LNCaP clone FGC (cell line): ENCODE results near the gene MPND.

Experiments
- DNase-seq: peaks from one replicate; pipeline ENCODE4 v3.0.0-alpha.2; 2011; ENCODE audit warnings: low read depth
- H3K4me3 ChIP-seq: 2 replicates; pipeline ENCODE4 v1.5.1; 2011; ENCODE audit warnings: mild to moderate bottlenecking, low read depth, low read length, control low read depth
- TF ChIP-seq, protein P1 (sequence below): IDR thresholded peaks from 2 replicates; pipeline ENCODE4 v1.5.1; 2012; ENCODE audit warnings: mild to moderate bottlenecking; ENCODE audit not compliant: control insufficient read depth, insufficient read depth; ENCODE audit errors: extremely low read depth

Gene MPND

DNA sequence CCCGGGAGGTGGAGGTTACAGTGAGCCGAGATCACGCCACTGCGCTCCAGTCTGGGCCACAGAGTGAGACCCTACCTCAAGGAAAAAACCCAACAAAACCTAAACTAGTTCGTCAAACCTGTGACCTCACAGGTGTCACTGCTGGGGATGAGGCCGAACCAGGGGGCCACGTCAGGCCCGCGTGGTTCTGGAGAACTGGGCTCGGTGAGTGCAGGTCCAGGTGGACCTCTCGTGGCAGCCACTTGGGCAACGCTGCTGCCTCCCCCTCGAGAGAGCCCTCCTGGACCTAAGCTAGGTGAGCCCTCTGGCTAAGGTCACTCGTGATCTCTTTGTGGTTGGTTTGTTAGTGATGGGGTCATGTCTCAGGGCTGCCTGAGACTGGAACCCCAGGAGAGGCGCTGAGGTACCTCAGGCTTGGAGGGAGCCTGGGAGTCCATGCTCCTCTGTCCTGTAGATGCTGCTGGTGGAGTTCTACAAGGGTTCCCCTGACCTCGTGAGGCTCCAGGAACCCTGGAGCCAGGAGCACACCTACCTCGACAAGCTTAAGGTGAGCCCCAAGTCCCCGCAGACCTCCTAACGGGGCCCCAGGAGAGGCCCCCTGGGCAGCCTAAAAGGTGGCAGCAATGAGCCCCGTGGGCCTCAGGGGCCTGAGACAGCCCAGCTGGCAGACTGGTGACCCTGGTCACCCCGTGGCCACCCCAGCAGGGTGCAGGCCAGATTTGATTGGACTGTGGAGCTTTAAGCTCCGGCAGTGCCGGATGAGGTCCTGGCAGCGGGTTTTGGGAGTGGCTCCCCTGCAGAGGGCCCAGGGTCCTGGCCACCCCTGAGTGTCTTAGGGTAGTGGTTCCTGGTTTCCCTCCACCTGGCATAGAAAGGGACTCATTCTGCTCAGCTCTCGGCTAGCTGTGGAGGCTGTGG, 15.6 kb downstream of the MPND start:
- no peak overlapping the region for H3K4me3 ChIP-seq
- DNase-seq: no peak
- TF ChIP-seq, protein P1, sequence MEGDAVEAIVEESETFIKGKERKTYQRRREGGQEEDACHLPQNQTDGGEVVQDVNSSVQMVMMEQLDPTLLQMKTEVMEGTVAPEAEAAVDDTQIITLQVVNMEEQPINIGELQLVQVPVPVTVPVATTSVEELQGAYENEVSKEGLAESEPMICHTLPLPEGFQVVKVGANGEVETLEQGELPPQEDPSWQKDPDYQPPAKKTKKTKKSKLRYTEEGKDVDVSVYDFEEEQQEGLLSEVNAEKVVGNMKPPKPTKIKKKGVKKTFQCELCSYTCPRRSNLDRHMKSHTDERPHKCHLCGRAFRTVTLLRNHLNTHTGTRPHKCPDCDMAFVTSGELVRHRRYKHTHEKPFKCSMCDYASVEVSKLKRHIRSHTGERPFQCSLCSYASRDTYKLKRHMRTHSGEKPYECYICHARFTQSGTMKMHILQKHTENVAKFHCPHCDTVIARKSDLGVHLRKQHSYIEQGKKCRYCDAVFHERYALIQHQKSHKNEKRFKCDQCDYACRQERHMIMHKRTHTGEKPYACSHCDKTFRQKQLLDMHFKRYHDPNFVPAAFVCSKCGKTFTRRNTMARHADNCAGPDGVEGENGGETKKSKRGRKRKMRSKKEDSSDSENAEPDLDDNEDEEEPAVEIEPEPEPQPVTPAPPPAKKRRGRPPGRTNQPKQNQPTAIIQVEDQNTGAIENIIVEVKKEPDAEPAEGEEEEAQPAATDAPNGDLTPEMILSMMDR: no peak

DNA sequence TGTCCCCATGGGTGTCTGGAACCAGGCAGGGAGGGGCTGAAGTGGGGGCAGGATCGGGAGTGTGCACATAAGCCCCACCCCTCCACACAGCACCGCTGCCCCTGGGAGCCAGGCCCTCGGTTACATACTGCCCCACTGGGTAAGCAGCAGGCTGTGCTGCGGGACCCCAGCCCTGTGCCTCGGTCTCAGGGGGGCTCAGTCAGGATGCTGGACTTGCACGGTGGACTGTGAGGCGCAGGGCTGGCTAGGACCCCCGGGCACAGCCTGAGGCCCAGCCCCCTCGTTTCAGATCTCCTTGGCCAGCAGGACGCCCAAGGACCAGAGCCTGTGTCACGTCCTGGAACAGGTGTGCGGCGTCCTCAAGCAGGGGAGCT, 16.3 kb downstream of the MPND start:
- no peak overlapping the region for H3K4me3 ChIP-seq
- DNase-seq: no peak
- TF ChIP-seq, protein P1: no peak

DNA sequence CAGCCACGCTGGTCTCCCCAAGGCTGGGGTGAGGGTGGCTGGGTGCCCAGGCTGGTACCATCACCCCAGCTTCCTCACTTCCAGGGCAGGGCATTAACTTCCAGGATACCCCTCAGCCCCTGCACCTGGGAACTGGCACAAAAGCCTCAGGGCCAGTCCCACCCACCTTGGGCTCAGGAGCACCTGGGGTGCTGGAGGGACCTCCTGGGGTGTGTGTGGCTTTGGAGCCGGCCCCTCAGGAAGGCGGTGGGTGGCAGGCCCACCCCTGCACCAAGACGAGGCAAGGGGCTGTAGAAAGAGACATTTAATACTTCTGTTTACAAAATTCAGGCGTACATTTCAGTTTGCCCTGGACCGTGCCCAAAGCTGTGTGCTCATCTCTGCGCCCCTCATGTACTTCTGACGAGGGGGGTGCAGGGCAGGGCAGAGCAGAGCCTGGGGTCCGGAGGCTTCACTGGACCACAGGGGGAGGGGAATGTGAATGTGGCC, 16.8 kb downstream of the MPND start:
- DNase-seq: no peak
- TF ChIP-seq, protein P1: no peak
- no peak overlapping the region for H3K4me3 ChIP-seq

DNA sequence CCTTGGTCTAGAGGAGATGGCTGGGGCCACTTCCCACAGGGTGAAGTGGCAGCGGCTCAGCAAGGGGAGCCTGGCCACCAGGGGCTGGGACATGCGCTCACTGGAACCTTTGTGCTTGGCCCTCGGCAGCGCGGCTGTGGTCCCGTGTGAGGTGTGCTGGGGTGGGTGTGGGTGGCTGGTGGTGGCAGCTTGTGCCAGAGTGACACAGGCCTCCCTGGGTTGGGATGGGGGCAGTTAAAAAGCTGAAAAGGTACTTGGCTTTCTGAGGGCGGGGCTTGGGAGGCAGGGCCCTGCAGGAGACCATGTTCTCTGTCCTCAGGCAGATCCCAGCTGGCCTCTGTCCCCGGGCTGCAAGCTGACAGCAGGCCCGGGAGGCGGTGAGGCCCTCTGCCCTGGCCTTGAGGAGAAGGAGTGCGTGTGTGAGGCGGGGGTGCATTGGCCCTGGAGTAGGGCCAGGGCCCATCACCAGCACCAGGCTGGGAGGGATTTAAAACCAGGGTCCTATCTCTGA, 17.3 kb downstream of the MPND start:
- TF ChIP-seq, protein P1: no peak

DNA sequence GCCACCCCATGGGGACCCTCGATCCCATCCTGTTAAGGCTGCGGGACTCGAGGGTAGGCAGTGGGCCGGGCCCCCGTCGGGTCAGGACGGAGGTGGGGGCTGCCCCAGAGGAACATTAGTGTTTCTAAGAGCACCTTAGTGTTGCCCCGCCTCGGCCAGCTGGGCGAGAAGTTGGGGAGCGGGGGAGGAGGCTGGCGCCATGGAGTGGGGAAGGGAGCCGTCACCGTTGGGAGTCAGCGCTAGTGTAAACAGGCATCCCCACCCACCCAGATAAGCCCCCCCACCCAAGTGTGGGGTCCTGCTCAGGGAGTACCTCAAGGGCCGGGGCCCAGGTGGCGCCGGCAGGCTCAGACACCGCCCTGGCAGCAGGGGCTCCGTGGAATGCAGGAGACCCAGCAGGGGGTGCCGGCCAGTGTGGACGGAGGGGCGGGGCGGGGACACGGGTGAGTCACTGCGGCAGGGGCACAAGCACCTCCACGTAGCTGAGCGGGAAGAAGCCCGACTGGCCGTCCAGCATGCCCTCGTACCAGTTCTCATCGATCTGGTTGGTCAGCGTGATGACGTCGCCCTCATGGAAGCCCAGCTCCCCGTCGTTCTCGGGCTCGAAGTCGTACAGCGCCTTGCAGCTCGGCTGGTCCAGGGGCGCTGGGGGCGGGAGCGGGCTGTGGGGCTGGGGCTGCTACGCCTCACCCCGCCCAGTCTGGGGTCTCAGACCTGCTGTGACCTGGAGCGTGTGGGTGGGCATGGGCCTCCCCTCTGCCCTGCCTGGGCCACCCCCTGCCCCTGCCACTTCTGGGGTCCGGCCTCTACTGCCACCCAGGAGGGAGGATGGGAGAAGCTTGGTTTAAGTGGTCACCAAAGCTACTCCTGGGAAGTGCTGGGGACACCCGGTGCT, 18.0 kb downstream of the MPND start:
- TF ChIP-seq, protein P1: no peak
- DNase-seq: no peak
- no peak overlapping the region for H3K4me3 ChIP-seq

More for the DNA sequence above, 17.3 kb downstream of the MPND start:
- no peak for DNase-seq
- no peak overlapping the region for H3K4me3 ChIP-seq

DNA sequence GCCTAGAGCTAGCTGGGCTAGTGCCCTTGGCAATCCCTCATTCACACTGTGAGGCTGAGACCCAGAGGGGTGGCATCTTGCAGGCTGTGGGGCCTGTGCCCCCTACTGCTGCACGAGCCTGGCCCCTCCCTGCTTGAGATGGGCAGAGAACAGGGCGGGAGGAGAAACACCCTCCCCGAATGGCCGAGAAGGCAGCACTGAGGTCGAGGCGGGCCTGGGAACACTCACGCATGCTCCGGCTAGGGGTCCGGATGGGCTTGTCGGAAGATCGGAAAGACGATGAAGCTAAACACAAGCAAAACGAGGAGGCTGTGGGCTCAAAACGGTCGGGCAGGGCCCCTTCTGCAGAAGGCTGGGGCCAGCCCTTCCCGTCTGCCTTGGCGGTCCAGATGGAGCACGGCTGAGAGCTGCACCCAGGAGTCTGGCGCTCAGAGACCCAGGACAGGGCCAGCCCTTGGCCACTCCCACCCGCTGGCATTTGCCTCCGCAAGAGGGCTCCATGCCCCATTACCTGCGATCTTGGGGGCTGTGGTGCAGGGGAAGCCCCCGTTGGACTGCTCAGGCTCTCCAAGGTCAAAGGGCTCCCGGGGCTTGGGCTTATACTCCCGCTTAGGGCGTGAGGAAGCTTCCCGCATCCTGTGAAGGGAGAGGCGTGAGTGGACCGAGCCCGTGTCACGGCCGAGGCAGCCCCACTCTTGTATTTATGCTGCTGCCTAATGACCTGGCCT, 18.9 kb downstream of the MPND start:
- TF ChIP-seq, protein P1: no peak
- no peak for DNase-seq
- no peak overlapping the region for H3K4me3 ChIP-seq
